Pancreas (tissue), 10 donors: ENCODE data around the gene CTDSP2. TPM values are rescaled to one million over a fixed set of nuclear protein-coding genes. Genes with fewer than 3 reads are reported as not detected.
A peak's percentile ranks its signal among the peaks of the same experiment; 100 is the strongest.

Experiments
- ATAC-seq, 4 donors: fragments of 200-7000 bp; cut with Tn5 transposase; one replicate each; pipeline versions ENCODE4 v1.8.0 to v1.9.1; 2020; ENCODE audit warnings: mild to moderate bottlenecking in 4 of 4, moderate library complexity in 4 of 4
- DNase-seq, 6 donors: peaks; one replicate each; pipeline ENCODE4 v3.0.0-alpha.2; 2020
- FAIRE-seq: peaks from 2 replicates; lab custom pipeline; 2012; peaks lifted over from hg19 to GRCh38; lab: Jason Lieb, UNC
- H3K27ac ChIP-seq, 4 donors: fragments of 200-600 bp; sonication (generic); 1 replicate in 3 of 4; 2 replicates in 1 of 4; pipeline versions ENCODE4 v1.5.0 to v1.8.0; 2020
- H3K27me3 ChIP-seq, 4 donors: fragments of 200-600 bp; one replicate each; pipeline ENCODE4 v1.8.0; 2021
- H3K36me3 ChIP-seq, 3 donors: fragments of 200-600 bp; sonication (generic) in 1 of 3; one replicate each; pipeline versions ENCODE4 v1.5.0 to v1.8.0; 2020 to 2021
- H3K4me1 ChIP-seq, 3 donors: fragments of 200-600 bp; one replicate each; pipeline ENCODE4 v1.8.0; 2021
- H3K4me3 ChIP-seq, 4 donors: fragments of 200-600 bp; sonication (generic) in 2 of 4; one replicate each; pipeline versions ENCODE4 v1.5.0 to v1.8.0; 2020 to 2021
- H3K9me3 ChIP-seq, 4 donors: fragments of 200-600 bp; one replicate each; pipeline ENCODE4 v1.8.0; 2021
- WGBS, 2 donors: extraction: QIAGEN DNeasy Blood & Tissue Kit; methylation state at CpG; one replicate each; pipeline ENCODE4 v1.1.7; 2013; 5-methylcytosine and 5-hydroxymethylcytosine counted together
- intact Hi-C, 3 donors: fragments of 100-400 bp; cut with DNase I; formaldehyde crosslinking; loops; one replicate each; pipeline versions ENCODE4 v1.11.1 to v1.14.2; 2022
- microRNA-seq, 2 donors: library from miRNA; unstranded; fragments of <30 nt; microRNA quantifications; one replicate each; pipeline versions ENCODE4 to v1.1.0, GENCODE V29; 2019 to 2020
- polyA plus RNA-seq, 2 donors: library from polyadenylated mRNA; stranded (reverse); fragments of 200-250 nt; gene quantifications; one replicate each; pipeline ENCODE4 v1.2.3, GENCODE V29; 2013
- total RNA-seq, 6 donors: library from RNA; stranded (reverse); fragmentation: NEBNext Ultra II Directional in 4 of 6; extraction: Animal tissue kit (Norgen Biotek cat#: 25700) in 4 of 6; gene quantifications; one replicate each; pipeline versions ENCODE4 v1.2.1 to v1.2.4, GENCODE V29; 2021 to 2023
- TF ChIP-seq, protein P1 (sequence below), 4 donors: fragments of 200-600 bp; sonication (generic) in 3 of 4; IDR thresholded peaks; one replicate each; pipeline versions ENCODE4 v1.5.0 to v1.8.0; 2021; ENCODE audit warnings: antibody characterized with exemption in 4 of 4
- donor health status: healthy with polysubstance abuse.
- donor health status: DM: no; HTN: no; CAD: no; lungs with moderate emphysema.
- donor health status: DM: no; HTN: no; CAD: no.
- donor health status: control.
- donor health status: control.
- donor health status: Bipolar disorder and iron deficiency.
- donor health status: DM: yes; HTN: yes; CAD: no.
- donor health status: DM: no; HTN: no; CAD: no.
- donor health status: DM: no; HTN: no; CAD: no.
- donor health status: DM: yes; HTN: yes; CAD: no.

CTDSP2 gene
- total and polyA plus RNA-seq, 8 donors = 38.7 to 165 (median 90.3) TPM

DNA sequence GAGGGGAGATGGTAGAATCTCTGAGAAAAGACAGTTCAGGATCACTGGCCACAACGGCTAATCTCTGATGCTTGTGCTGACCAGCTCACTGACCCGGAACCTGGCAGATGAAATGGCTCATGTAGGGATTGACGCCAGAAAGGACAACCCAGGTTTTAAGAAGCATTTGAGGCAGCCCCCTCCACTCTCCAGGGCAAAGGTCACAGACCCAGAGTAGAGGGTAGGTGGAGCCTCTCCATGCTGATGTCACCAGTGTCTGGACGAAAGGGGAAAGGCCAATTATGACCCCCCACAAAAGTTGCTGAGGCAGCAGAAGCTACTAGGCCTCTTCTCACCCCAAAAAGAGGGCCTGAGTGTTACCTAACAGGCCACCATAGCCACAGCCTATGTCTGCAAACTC lies 75.8 kb downstream of the CTDSP2 start:
- no peak for DNase-seq
- Histone ChIP-seq H3K4me1 (peaks cover 13 to 21% (median 15%) of the 10 kb centered on the region in 3 donors), H3K36me3 (no peaks in the 10 kb centered on the region), H3K27me3 (no peaks in the 10 kb centered on the region), H3K9me3 (no peaks in the 10 kb centered on the region), H3K4me3 (peak overlapping the region in 1 of 4 donors; percentile 69), H3K27ac (no peak overlapping the region)
- no peak for FAIRE-seq
- TF ChIP-seq, protein P1, sequence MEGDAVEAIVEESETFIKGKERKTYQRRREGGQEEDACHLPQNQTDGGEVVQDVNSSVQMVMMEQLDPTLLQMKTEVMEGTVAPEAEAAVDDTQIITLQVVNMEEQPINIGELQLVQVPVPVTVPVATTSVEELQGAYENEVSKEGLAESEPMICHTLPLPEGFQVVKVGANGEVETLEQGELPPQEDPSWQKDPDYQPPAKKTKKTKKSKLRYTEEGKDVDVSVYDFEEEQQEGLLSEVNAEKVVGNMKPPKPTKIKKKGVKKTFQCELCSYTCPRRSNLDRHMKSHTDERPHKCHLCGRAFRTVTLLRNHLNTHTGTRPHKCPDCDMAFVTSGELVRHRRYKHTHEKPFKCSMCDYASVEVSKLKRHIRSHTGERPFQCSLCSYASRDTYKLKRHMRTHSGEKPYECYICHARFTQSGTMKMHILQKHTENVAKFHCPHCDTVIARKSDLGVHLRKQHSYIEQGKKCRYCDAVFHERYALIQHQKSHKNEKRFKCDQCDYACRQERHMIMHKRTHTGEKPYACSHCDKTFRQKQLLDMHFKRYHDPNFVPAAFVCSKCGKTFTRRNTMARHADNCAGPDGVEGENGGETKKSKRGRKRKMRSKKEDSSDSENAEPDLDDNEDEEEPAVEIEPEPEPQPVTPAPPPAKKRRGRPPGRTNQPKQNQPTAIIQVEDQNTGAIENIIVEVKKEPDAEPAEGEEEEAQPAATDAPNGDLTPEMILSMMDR (IDR thresholded peaks at IDR 0.05) = no peak
- no peak for ATAC-seq
- WGBS, 2 donors = 64 to 72% methylated on average over 4 of the region's 4 CpGs
- intact Hi-C loops = no loop called here

Small RNA genes lying within 50 kb of the gene (microRNA-seq; reads per million reads assigned to microRNA genes)
- 144 to 173 reads per million in 2 donors for gene MIR26A2

Other genes with a start within 250 kb of the CTDSP2 start
- 10 to 100 TPM in 4 of 6 donors, 1 to 10 TPM in 2; 9.0 to 22.9 (median 12.1) TPM for gene DTX3, start 241.9 kb downstream of the CTDSP2 start, total RNA-seq
- 10 to 100 TPM; 36.6 to 71.7 TPM for gene DTX3, start 241.9 kb downstream of the CTDSP2 start, polyA plus RNA-seq
- gene ARHGEF25, start 235.3 kb downstream of the CTDSP2 start, total RNA-seq = 1 to 10 TPM; 1.8 to 7.0 (median 3.3) TPM
- 10 to 100 TPM; 16.5 to 22.1 TPM for gene ARHGEF25, start 235.3 kb downstream of the CTDSP2 start, polyA plus RNA-seq
- under 1 TPM in 5 of 6 donors, not detected in 1; 0.04 to 0.78 (median 0.24) TPM for gene B4GALNT1, start 213.5 kb downstream of the CTDSP2 start, total RNA-seq
- 1 to 10 TPM in 1 of 2 donors, under 1 TPM in 1; 0.61 to 1.1 TPM for gene B4GALNT1, start 213.5 kb downstream of the CTDSP2 start, polyA plus RNA-seq
- gene OS9, start 152.6 kb downstream of the CTDSP2 start, total RNA-seq = 100 to 1,000 TPM; 177 to 254 (median 196) TPM
- 100 to 1,000 TPM; 177 to 192 TPM for gene OS9, start 152.6 kb downstream of the CTDSP2 start, polyA plus RNA-seq
- 1 to 10 TPM in 1 of 6 donors, under 1 TPM in 5; 0.24 to 1.2 (median 0.72) TPM for gene AGAP2, start 108.0 kb downstream of the CTDSP2 start, total RNA-seq
- 1 to 10 TPM in 1 of 2 donors, under 1 TPM in 1; 0.87 to 3.0 TPM for gene AGAP2, start 108.0 kb downstream of the CTDSP2 start, polyA plus RNA-seq
- gene TSPAN31, start 101.7 kb downstream of the CTDSP2 start, total RNA-seq = 10 to 100 TPM; 12.2 to 17.9 (median 14.5) TPM
- gene TSPAN31, start 101.7 kb downstream of the CTDSP2 start, polyA plus RNA-seq = 10 to 100 TPM; 13.0 to 29.8 TPM
- gene CDK4, start 94.4 kb downstream of the CTDSP2 start, total RNA-seq = 10 to 100 TPM; 30.6 to 48.5 (median 40.3) TPM
- gene CDK4, start 94.4 kb downstream of the CTDSP2 start, polyA plus RNA-seq = 10 to 100 TPM; 26.7 to 43.4 TPM
- gene MARCHF9, start 91.6 kb downstream of the CTDSP2 start, total RNA-seq = 10 to 100 TPM in 1 of 6 donors, 1 to 10 TPM in 5; 6.7 to 11.3 (median 7.6) TPM
- gene MARCHF9, start 91.6 kb downstream of the CTDSP2 start, polyA plus RNA-seq = 10 to 100 TPM; 17.2 to 32.5 TPM
- gene CYP27B1, start 79.7 kb downstream of the CTDSP2 start, total RNA-seq = 1 to 10 TPM; 2.1 to 5.8 (median 3.8) TPM
- gene CYP27B1, start 79.7 kb downstream of the CTDSP2 start, polyA plus RNA-seq = 1 to 10 TPM; 1.6 to 3.3 TPM
- 10 to 100 TPM; 11.5 to 28.5 (median 15.9) TPM for gene METTL1, start 74.6 kb downstream of the CTDSP2 start, total RNA-seq
- gene METTL1, start 74.6 kb downstream of the CTDSP2 start, polyA plus RNA-seq = 10 to 100 TPM; 43.3 to 55.9 TPM
- 10 to 100 TPM in 5 of 6 donors, 1 to 10 TPM in 1; 9.3 to 20.8 (median 16.0) TPM for gene EEF1AKMT3, start 74.1 kb downstream of the CTDSP2 start, total RNA-seq
- gene EEF1AKMT3, start 74.1 kb downstream of the CTDSP2 start, polyA plus RNA-seq = 1 to 10 TPM; 3.7 to 7.2 TPM
- gene TSFM, start 63.9 kb downstream of the CTDSP2 start, total RNA-seq = 10 to 100 TPM in 4 of 6 donors, 1 to 10 TPM in 2; 7.2 to 14.2 (median 12.1) TPM
- 10 to 100 TPM; 13.2 to 16.7 TPM for gene TSFM, start 63.9 kb downstream of the CTDSP2 start, polyA plus RNA-seq
- gene AVIL, start 28.0 kb downstream of the CTDSP2 start, total RNA-seq = 10 to 100 TPM in 1 of 6 donors, 1 to 10 TPM in 5; 1.6 to 11.7 (median 3.7) TPM
- gene AVIL, start 28.0 kb downstream of the CTDSP2 start, polyA plus RNA-seq = 10 to 100 TPM; 11.7 to 15.9 TPM
- 1 to 10 TPM; 2.7 to 5.0 (median 4.1) TPM for gene ATP23, start 94.8 kb upstream of the CTDSP2 start, total RNA-seq
- gene ATP23, start 94.8 kb upstream of the CTDSP2 start, polyA plus RNA-seq = 1 to 10 TPM; 3.8 to 5.7 TPM